Fibroblast of mammary gland (primary cell): ENCODE results near the gene SUGCT.

Experiments
- DNase-seq: peaks from one replicate; pipeline ENCODE4 v3.0.0-alpha.2; 2010; ENCODE audit warnings: low read depth
- H3K4me3 ChIP-seq: 2 replicates; pipeline ENCODE4 v1.5.1; 2011; ENCODE audit warnings: low read depth, mild to moderate bottlenecking, low read length, moderate library complexity; ENCODE audit not compliant: control insufficient read depth
- CTCF ChIP-seq: conservative IDR thresholded peaks from 2 replicates; pipeline ENCODE4 v1.5.1; 2011; ENCODE audit warnings: low read depth, low read length, inconsistent platforms; ENCODE audit not compliant: control insufficient read depth, insufficient read depth

The SUGCT gene

GRCh38 chr7:40551685-40552576 lies 417.1 kb downstream of the SUGCT start:
- peak; percentile 77 for DNase-seq
- no peak overlapping the region for H3K4me3 ChIP-seq
- TF ChIP-seq CTCF: no peak

- H3K4me3 ChIP-seq: no peak overlapping the region
- TF ChIP-seq CTCF: no peak
- no peak for DNase-seq
Observed at GRCh38 chr7:40560672-40561071, 425.9 kb downstream of the SUGCT start.

GRCh38 chr7:40566879-40567278 lies 432.1 kb downstream of the SUGCT start:
- no peak overlapping the region for H3K4me3 ChIP-seq
- no peak for TF ChIP-seq CTCF
- DNase-seq: no peak

GRCh38 chr7:40569326-40569725 lies 434.5 kb downstream of the SUGCT start:
- no peak overlapping the region for H3K4me3 ChIP-seq
- no peak for TF ChIP-seq CTCF

GRCh38 chr7:40570223-40570622 lies 435.4 kb downstream of the SUGCT start:
- no peak overlapping the region for H3K4me3 ChIP-seq
- no peak for TF ChIP-seq CTCF
- DNase-seq: peak; percentile 28

More at GRCh38 chr7:40569326-40569725, 434.5 kb downstream of the SUGCT start:
- DNase-seq: no peak

GRCh38 chr7:40571796-40572195 lies 437.0 kb downstream of the SUGCT start:
- peak; percentile 71 for DNase-seq
- no peak for TF ChIP-seq CTCF
- H3K4me3 ChIP-seq: no peak overlapping the region
